Testis (tissue), 3 donors: ENCODE measurements around the gene LDHD. TPM values are rescaled to one million over a fixed set of nuclear protein-coding genes. Genes with fewer than 3 reads are reported as not detected.

ENCODE experiments used
- DNase-seq: peaks from one replicate; pipeline ENCODE4 v3.0.0-alpha.2; 2019
- H3K27ac ChIP-seq, 2 donors: fragments of 200-600 bp; sonication (generic); one replicate each; pipeline ENCODE4 v1.5.1; 2019
- H3K27me3 ChIP-seq: fragments of 200-600 bp; sonication (generic); one replicate; pipeline ENCODE4 v1.5.1; 2019
- H3K36me3 ChIP-seq: fragments of 200-600 bp; sonication (generic); one replicate; pipeline ENCODE4 v1.5.1; 2017; ENCODE audit warnings: low read depth; ENCODE audit errors: missing control alignments
- H3K4me1 ChIP-seq: fragments of 200-600 bp; sonication (generic); one replicate; pipeline ENCODE4 v1.5.1; 2019
- H3K4me3 ChIP-seq, 2 donors: fragments of 200-600 bp; sonication (generic); one replicate each; pipeline ENCODE4 v1.5.1; 2017 to 2019
- H3K9me3 ChIP-seq: fragments of 200-600 bp; sonication (generic); one replicate; pipeline ENCODE4 v1.5.1; 2017
- CTCF ChIP-seq, 3 experiments: fragments of 450-650 bp in 2 of 3; fragments of 200-600 bp in 1 of 3; sonication (generic) in 1 of 3; IDR thresholded peaks; one replicate each; pipeline ENCODE4 v1.5.1; 2016 to 2019; ENCODE audit warnings: antibody characterized with exemption in 3 of 3, mild to moderate bottlenecking in 2 of 3, moderate library complexity in 1 of 3
- POLR2A ChIP-seq: fragments of 450-650 bp; IDR thresholded peaks from one replicate; pipeline ENCODE4 v1.6.1; 2017; ENCODE audit warnings: antibody characterized with exemption, mild to moderate bottlenecking, moderate library complexity
- WGBS, 2 donors: methylation state at CpG; one replicate each; pipeline ENCODE4 v1.1.5; 2018; 5-methylcytosine and 5-hydroxymethylcytosine counted together
- intact Hi-C: fragments of 100-400 bp; cut with DNase I; formaldehyde crosslinking; loops from one replicate; pipeline ENCODE4 v1.15.1; 2023; ENCODE audit warnings: low total_unique reads
- polyA plus RNA-seq: library from polyadenylated mRNA; stranded (reverse); fragments of 350-450 nt; fragmentation: Illumina TruSeq; extraction: RNeasy Lipid Tissue Mini Kit (QIAGEN cat#74804); gene quantifications from one replicate; pipeline ENCODE4 v1.2.3, GENCODE V29; 2014; ENCODE audit warnings: low read depth, low replicate concordance; ENCODE audit not compliant: insufficient read depth
- total RNA-seq, 2 donors: library from RNA; depleted of rRNA; stranded (reverse); fragments of >200 nt; gene quantifications; one replicate each; pipeline ENCODE4 v1.2.3, GENCODE V29; 2016

LDHD gene
- total and polyA plus RNA-seq, 3 donors from 2014 or later, result 4.2 to 14.4 (median 5.0) TPM

- WGBS, 2 donors, result 0 to 1% methylated on average over 16 to 80 of the region's 93 CpGs
- Histone ChIP-seq H3K27ac (peak within 1 kb of the TSS; percentile 99), H3K4me3 (peak within 1 kb of the TSS; percentile 97 to 99), H3K4me1 (no peaks in the 10 kb centered on the region), H3K27me3 (no peaks in the 10 kb centered on the region), H3K9me3 (no peaks in the 10 kb centered on the region), H3K36me3 (no peaks in the 10 kb centered on the region)
- TF ChIP-seq POLR2A (no peak), CTCF (IDR thresholded peaks at IDR 0.05) (no peak)
- DNase-seq, result peak; percentile 98
- intact Hi-C loops, result no loop called here
These were observed 32.0 kb upstream of the LDHD start, which contains the start of gene ZFP1 for GRCh38 chr16:75148311-75149195. TSS of gene ZFP1 (plus strand) at chr16:75148524. CDS start at chr16:75152952, 4,428 bp downstream.

- intact Hi-C loops, result no loop called here
- TF ChIP-seq POLR2A (no peak), CTCF (IDR thresholded peaks at IDR 0.05) (no peak)
- H3K9me3 ChIP-seq, result no peaks in the 10 kb centered on the region
These were observed 31.4 kb upstream of the LDHD start for GRCh38 chr16:75147968-75148310.

GRCh38 chr16:75143941-75144340, 27.4 kb upstream of the LDHD start:
- WGBS, 2 donors, result 81 to 82% methylated on average over 6 of the region's 6 CpGs
- Histone ChIP-seq H3K4me3 (no peak overlapping the region), H3K27me3 (no peaks in the 10 kb centered on the region), H3K27ac (no peak overlapping the region), H3K36me3 (no peaks in the 10 kb centered on the region), H3K9me3 (no peaks in the 10 kb centered on the region), H3K4me1 (no peaks in the 10 kb centered on the region)
- intact Hi-C loops, result no loop called here
- no peak for DNase-seq
- TF ChIP-seq POLR2A (no peak), CTCF (IDR thresholded peaks at IDR 0.05) (no peak)

More at GRCh38 chr16:75147968-75148310, 31.4 kb upstream of the LDHD start:
- Histone ChIP-seq H3K27ac (no peak overlapping the region), H3K4me1 (no peaks in the 10 kb centered on the region), H3K27me3 (no peaks in the 10 kb centered on the region), H3K4me3 (peak overlapping the region in 1 of 2 donors; percentile 97), H3K36me3 (no peaks in the 10 kb centered on the region)
- WGBS, 2 donors, result 30 to 45% methylated on average over 3 of the region's 3 CpGs
- no peak for DNase-seq

- Histone ChIP-seq H3K27me3 (no peaks in the 10 kb centered on the region), H3K4me3 (no peak overlapping the region), H3K27ac (no peak overlapping the region), H3K36me3 (no peaks in the 10 kb centered on the region), H3K9me3 (no peaks in the 10 kb centered on the region), H3K4me1 (no peaks in the 10 kb centered on the region)
- TF ChIP-seq CTCF (IDR thresholded peaks at IDR 0.05), result no peak
- TF ChIP-seq POLR2A, result no peak
- no peak for DNase-seq
- intact Hi-C loops, result no loop called here
- WGBS, 2 donors, result 94% methylated on average over 5 of the region's 5 CpGs
These were observed 22.9 kb upstream of the LDHD start for GRCh38 chr16:75139498-75139897.
